ENCODE measurements around the gene TMED10. TPM values are rescaled to one million over a fixed set of nuclear protein-coding genes. Genes with fewer than 3 reads are reported as not detected.
A peak's percentile ranks its signal among the peaks of the same experiment; 100 is the strongest.

The TMED10 gene
- total RNA-seq, 2 donors from 2014 or later: 150 to 243 TPM

GRCh38 chr14:75196468-75196867 is 20.1 kb upstream of the TMED10 start:
- intact Hi-C loops (cut with DNase I): no loop called here
- Histone ChIP-seq H3K27ac (peak overlapping the region; percentile 67 to 92 (median 79)), H3K4me3 (no peak overlapping the region), H3K4me1 (peaks cover 55% of the 10 kb centered on the region), H3K36me3 (replicated peaks in 1 of 2; ENCODE audit: insufficient read depth in 1 of 2, low read depth in 2 of 2) (no peaks in the 10 kb centered on the region), H3K9me3 (no peaks in the 10 kb centered on the region), H3K27me3 (no peaks in the 10 kb centered on the region)
- DNase-seq (peak; percentile 34 to 67 (median 62)), ATAC-seq (peak; percentile 36)
- 18 to 25% methylated on average over 4 of the region's 4 CpGs for WGBS, 2 donors
- TF ChIP-seq CTCF (IDR thresholded peaks at IDR 0.05): peak in 1 of 7 experiments; percentile 3
- no peak for TF ChIP-seq POLR2A (IDR thresholded peaks at IDR 0.05)

GRCh38 chr14:75196064-75196463 is 19.7 kb upstream of the TMED10 start:
- intact Hi-C loops (cut with DNase I): no loop called here
- DNase-seq: no peak
- Histone ChIP-seq H3K36me3 (replicated peaks in 1 of 2; ENCODE audit: insufficient read depth in 1 of 2, low read depth in 2 of 2) (no peaks in the 10 kb centered on the region), H3K4me1 (peaks cover 52% of the 10 kb centered on the region), H3K9me3 (no peaks in the 10 kb centered on the region), H3K27me3 (no peaks in the 10 kb centered on the region), H3K4me3 (no peak overlapping the region), H3K27ac (peak overlapping the region; percentile 67 to 92 (median 79))
- 87 to 90% methylated on average over 3 of the region's 3 CpGs for WGBS, 2 donors
- TF ChIP-seq POLR2A (IDR thresholded peaks at IDR 0.05): no peak
- TF ChIP-seq CTCF (IDR thresholded peaks at IDR 0.05): peak in 1 of 7 experiments; percentile 13
- ATAC-seq: no peak

GRCh38 chr14:75191100-75191499 is 14.7 kb upstream of the TMED10 start:
- DNase-seq: peak in 1 of 4 donors; percentile 31
- no peaks in the 10 kb centered on the region for H3K36me3 ChIP-seq (replicated peaks in 1 of 2; ENCODE audit: insufficient read depth in 1 of 2, low read depth in 2 of 2)
- no peaks in the 10 kb centered on the region for H3K27me3 ChIP-seq
- TF ChIP-seq CTCF (IDR thresholded peaks at IDR 0.05): no peak
- TF ChIP-seq POLR2A (IDR thresholded peaks at IDR 0.05): no peak
- no peak overlapping the region for H3K4me3 ChIP-seq
- H3K4me1 ChIP-seq: peaks cover 2% of the 10 kb centered on the region
- no peak overlapping the region for H3K27ac ChIP-seq
- intact Hi-C loops (cut with DNase I): no loop called here
- no peaks in the 10 kb centered on the region for H3K9me3 ChIP-seq
- WGBS, 2 donors: 85 to 90% methylated on average over 2 to 3 of the region's 3 CpGs
- no peak for ATAC-seq

GRCh38 chr14:75190023-75190422 is 13.6 kb upstream of the TMED10 start:
- Histone ChIP-seq H3K4me1 (no peaks in the 10 kb centered on the region), H3K27ac (no peak overlapping the region), H3K27me3 (no peaks in the 10 kb centered on the region), H3K9me3 (no peaks in the 10 kb centered on the region), H3K36me3 (replicated peaks in 1 of 2; ENCODE audit: insufficient read depth in 1 of 2, low read depth in 2 of 2) (no peaks in the 10 kb centered on the region), H3K4me3 (no peak overlapping the region)
- intact Hi-C loops (cut with DNase I): no loop called here
- ATAC-seq (no peak), DNase-seq (no peak)
- TF ChIP-seq POLR2A (IDR thresholded peaks at IDR 0.05): no peak
- TF ChIP-seq CTCF (IDR thresholded peaks at IDR 0.05): no peak
- 79 to 99% methylated on average over 4 of the region's 4 CpGs for WGBS, 2 donors

GRCh38 chr14:75188520-75189268 is 12.3 kb upstream of the TMED10 start:
- H3K4me3 ChIP-seq: no peak overlapping the region
- whole genome bisulfite sequencing, 2 donors: 78 to 91% methylated on average over 7 of the region's 7 CpGs
- no peaks in the 10 kb centered on the region for H3K36me3 ChIP-seq (replicated peaks in 1 of 2; ENCODE audit: insufficient read depth in 1 of 2, low read depth in 2 of 2)
- intact Hi-C loops (cut with DNase I): no loop called here
- no peaks in the 10 kb centered on the region for H3K9me3 ChIP-seq
- DNase-seq (peak in 1 of 4 donors; percentile 74), ATAC-seq (no peak)
- no peaks in the 10 kb centered on the region for H3K4me1 ChIP-seq
- TF ChIP-seq POLR2A (IDR thresholded peaks at IDR 0.05): no peak
- no peak for TF ChIP-seq CTCF (IDR thresholded peaks at IDR 0.05)
- H3K27me3 ChIP-seq: no peaks in the 10 kb centered on the region
- H3K27ac ChIP-seq: peak overlapping the region in 1 of 4 donors; percentile 58
